Kidney epithelial cell (primary cell): ENCODE measurements around the gene PRKCSH. TPM values are rescaled to one million over a fixed set of nuclear protein-coding genes. Genes with fewer than 3 reads are reported as not detected.

Experiments
- DNase-seq: peaks from one replicate; pipeline ENCODE4 v3.0.0-alpha.2; 2010; ENCODE audit warnings: low read depth
- H3K27me3 ChIP-seq: 2 replicates; pipeline ENCODE4 v1.6.0; 2011; ENCODE audit warnings: low read length; ENCODE audit not compliant: control insufficient read depth, insufficient read depth
- H3K36me3 ChIP-seq: 2 replicates; pipeline ENCODE4 v1.5.1; 2011; ENCODE audit warnings: low read length; ENCODE audit not compliant: control insufficient read depth, insufficient read depth
- H3K4me3 ChIP-seq: 2 replicates; pipeline ENCODE4 v1.5.1; 2011; ENCODE audit warnings: low read depth, mild to moderate bottlenecking, control low read depth, low read length
- total RNA-seq: library from RNA; depleted of rRNA; stranded (reverse); fragments of >200 nt; gene quantifications from 2 replicates; pipeline ENCODE4 v1.2.3, GENCODE V29; 2015
- TF ChIP-seq, protein P1 (sequence below): IDR thresholded peaks from 2 replicates; pipeline ENCODE4 v1.5.1; 2011; ENCODE audit warnings: mild to moderate bottlenecking, moderate library complexity, low read length, control low read depth, inconsistent platforms; ENCODE audit not compliant: insufficient read depth, poor library complexity, severe bottlenecking

The PRKCSH gene
- total RNA-seq, 1 donor from 2014 or later = 269 TPM

DNA sequence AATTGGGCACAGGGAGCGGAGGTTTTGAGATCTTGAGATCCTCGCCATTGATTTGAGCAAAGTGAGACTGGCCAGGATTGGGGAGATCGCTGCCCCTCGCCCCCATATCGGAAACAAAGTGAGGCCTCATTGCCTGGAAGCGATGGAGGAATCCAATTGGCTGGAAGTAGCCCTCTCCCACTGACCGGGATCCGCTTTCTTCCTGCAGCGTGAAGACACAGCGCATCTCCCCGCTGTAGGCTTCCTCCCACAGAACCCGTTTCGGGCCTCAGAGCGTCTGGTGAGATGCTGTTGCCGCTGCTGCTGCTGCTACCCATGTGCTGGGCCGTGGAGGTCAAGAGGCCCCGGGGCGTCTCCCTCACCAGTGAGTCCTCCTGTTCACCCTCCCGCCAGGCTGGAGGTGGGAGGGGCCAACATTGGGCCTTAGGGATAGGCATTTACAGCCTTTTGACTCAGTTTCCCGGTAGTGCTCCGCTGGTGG is 438 bp downstream of the PRKCSH start:
- peaks cover 5% of the 10 kb centered on the region for H3K36me3 ChIP-seq
- peak overlapping the region; percentile 77 for H3K4me3 ChIP-seq
- no peak for DNase-seq
- TF ChIP-seq, protein P1, sequence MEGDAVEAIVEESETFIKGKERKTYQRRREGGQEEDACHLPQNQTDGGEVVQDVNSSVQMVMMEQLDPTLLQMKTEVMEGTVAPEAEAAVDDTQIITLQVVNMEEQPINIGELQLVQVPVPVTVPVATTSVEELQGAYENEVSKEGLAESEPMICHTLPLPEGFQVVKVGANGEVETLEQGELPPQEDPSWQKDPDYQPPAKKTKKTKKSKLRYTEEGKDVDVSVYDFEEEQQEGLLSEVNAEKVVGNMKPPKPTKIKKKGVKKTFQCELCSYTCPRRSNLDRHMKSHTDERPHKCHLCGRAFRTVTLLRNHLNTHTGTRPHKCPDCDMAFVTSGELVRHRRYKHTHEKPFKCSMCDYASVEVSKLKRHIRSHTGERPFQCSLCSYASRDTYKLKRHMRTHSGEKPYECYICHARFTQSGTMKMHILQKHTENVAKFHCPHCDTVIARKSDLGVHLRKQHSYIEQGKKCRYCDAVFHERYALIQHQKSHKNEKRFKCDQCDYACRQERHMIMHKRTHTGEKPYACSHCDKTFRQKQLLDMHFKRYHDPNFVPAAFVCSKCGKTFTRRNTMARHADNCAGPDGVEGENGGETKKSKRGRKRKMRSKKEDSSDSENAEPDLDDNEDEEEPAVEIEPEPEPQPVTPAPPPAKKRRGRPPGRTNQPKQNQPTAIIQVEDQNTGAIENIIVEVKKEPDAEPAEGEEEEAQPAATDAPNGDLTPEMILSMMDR = no peak
- no peaks in the 10 kb centered on the region for H3K27me3 ChIP-seq

GRCh38 chr19:11437955-11438354 is 2.5 kb downstream of the PRKCSH start:
- Histone ChIP-seq H3K36me3 (peaks cover 5% of the 10 kb centered on the region), H3K27me3 (no peaks in the 10 kb centered on the region)

GRCh38 chr19:11444059-11444458 is 8.6 kb downstream of the PRKCSH start:
- Histone ChIP-seq H3K27me3 (no peaks in the 10 kb centered on the region), H3K36me3 (peaks cover 2% of the 10 kb centered on the region), H3K4me3 (no peak overlapping the region)
- TF ChIP-seq, protein P1 = no peak
- no peak for DNase-seq

More at GRCh38 chr19:11437955-11438354, 2.5 kb downstream of the PRKCSH start:
- TF ChIP-seq, protein P1 = no peak
- DNase-seq = no peak
- H3K4me3 ChIP-seq = no peak overlapping the region

DNA sequence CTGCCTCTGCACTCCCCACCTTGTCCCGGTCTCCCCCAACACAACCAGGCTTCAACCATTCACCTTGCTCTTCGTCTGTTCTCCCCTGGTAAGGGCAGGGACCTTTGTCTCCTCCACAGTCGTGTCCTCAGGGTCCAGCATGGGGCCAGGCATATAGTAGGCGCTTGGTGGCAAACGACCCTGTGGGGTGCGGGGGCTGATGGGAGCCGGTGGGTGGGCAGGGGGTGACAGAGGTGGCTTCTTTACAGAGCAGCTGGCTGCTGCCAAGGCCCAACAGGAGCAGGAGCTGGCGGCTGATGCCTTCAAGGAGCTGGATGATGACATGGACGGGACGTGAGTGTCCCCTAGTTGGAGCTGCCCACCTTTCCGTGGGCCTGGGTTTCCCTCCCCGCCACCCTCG is 9.7 kb downstream of the PRKCSH start:
- Histone ChIP-seq H3K27me3 (no peaks in the 10 kb centered on the region), H3K36me3 (peaks cover 2% of the 10 kb centered on the region), H3K4me3 (no peak overlapping the region)
- TF ChIP-seq, protein P1 = no peak
- DNase-seq = no peak

- peaks cover 2% of the 10 kb centered on the region for H3K36me3 ChIP-seq
- H3K4me3 ChIP-seq = no peak overlapping the region
- no peak for DNase-seq
- no peaks in the 10 kb centered on the region for H3K27me3 ChIP-seq
- TF ChIP-seq, protein P1 = no peak
Measured at GRCh38 chr19:11446271-11446651, 10.8 kb downstream of the PRKCSH start.

- H3K4me3 ChIP-seq = no peak overlapping the region
- TF ChIP-seq, protein P1 = peak; percentile 77
- no peaks in the 10 kb centered on the region for H3K27me3 ChIP-seq
- peaks cover 2% of the 10 kb centered on the region for H3K36me3 ChIP-seq
- DNase-seq = no peak
Measured at GRCh38 chr19:11446652-11447301, 11.3 kb downstream of the PRKCSH start.
